Endothelial cell of umbilical vein (primary cell): Measurements from ENCODE around the gene HEATR3. TPM values are rescaled to one million over a fixed set of nuclear protein-coding genes. Genes with fewer than 3 reads are reported as not detected.

ENCODE experiments used
- BruUV-seq: library from RNA; stranded (reverse); fragments of 400-500 nt; replicated peaks from 2 replicates; lab custom pipeline; 2021; lab: Mats Ljungman, UMichigan
- CTCF ChIA-PET: fragments of 300-600, 350-600 bp; sonication (Branson Sonifier 250); formaldehyde crosslinking; loops from one replicate; lab custom pipeline; 2021; ENCODE audit warnings: antibody characterized with exemption, inconsistent platforms; lab: Charles Lee
- POLR2A ChIA-PET: fragments of 300-600, 350-600 bp; sonication (Branson Sonifier 250); formaldehyde crosslinking; loops from one replicate; lab custom pipeline; 2021; ENCODE audit warnings: antibody characterized with exemption, inconsistent platforms; lab: Charles Lee
- DNase-seq: peaks from one replicate; pipeline ENCODE4 v3.0.0-alpha.2; 2011; ENCODE audit warnings: low read depth, low spot score
- FAIRE-seq: peaks from 2 replicates; lab custom pipeline; 2011; peaks lifted over from hg19 to GRCh38; lab: Jason Lieb, UNC
- H2AFZ ChIP-seq: 2 replicates; pipeline ENCODE4 v1.6.0; 2012; ENCODE audit warnings: low read depth, low read length, control low read depth, inconsistent platforms
- H3K27ac ChIP-seq: 2 replicates; pipeline ENCODE4 v1.5.1; 2011; ENCODE audit warnings: low read depth, mild to moderate bottlenecking, control low read depth, low read length, moderate library complexity; ENCODE audit not compliant: insufficient read depth
- H3K27me3 ChIP-seq, 2 experiments: 2 replicates each; pipeline versions ENCODE4 v1.6.0 to v1.6.1; 2011; ENCODE audit warnings: low read length in 2 of 2, mixed read lengths in 1 of 2; ENCODE audit not compliant: control insufficient read depth in 2 of 2, insufficient read depth in 2 of 2
- H3K36me3 ChIP-seq, 2 experiments: 2 replicates in 1 of 2; 3 replicates in 1 of 2; pipeline ENCODE4 v1.5.1; 2011; ENCODE audit warnings: low read length in 2 of 2, mild to moderate bottlenecking in 1 of 2, moderate library complexity in 1 of 2; ENCODE audit not compliant: control insufficient read depth in 2 of 2, insufficient read depth in 2 of 2; ENCODE audit errors: extremely low read depth in 1 of 2
- H3K4me1 ChIP-seq: 3 replicates; pipeline ENCODE4 v1.5.1; 2011; ENCODE audit warnings: mild to moderate bottlenecking, low read length; ENCODE audit not compliant: control insufficient read depth, insufficient read depth; ENCODE audit errors: extremely low read depth
- H3K4me2 ChIP-seq: 2 replicates; pipeline ENCODE4 v1.6.1; 2011; ENCODE audit warnings: low read length, control low read depth, mixed read lengths; ENCODE audit not compliant: insufficient read depth
- H3K4me3 ChIP-seq, 3 experiments: fragments of 200-600 bp in 1 of 3; sonication (generic), shearing (Covaris generic) in 1 of 3; replicated peaks in 1 of 3; 2 replicates each; pipeline ENCODE4 v1.5.1; 2011 to 2016; ENCODE audit warnings: control low read depth in 3 of 3, low read length in 3 of 3, mild to moderate bottlenecking in 2 of 3, inconsistent platforms in 1 of 3, low read depth in 1 of 3, moderate library complexity in 1 of 3; ENCODE audit not compliant: insufficient read depth in 1 of 3
- H3K79me2 ChIP-seq: 2 replicates; pipeline ENCODE4 v1.6.0; 2012; ENCODE audit warnings: low read length, inconsistent platforms; ENCODE audit not compliant: control insufficient read depth, insufficient read depth
- H3K9ac ChIP-seq: replicated peaks from 2 replicates; pipeline ENCODE3; 2011; ENCODE audit warnings: low read length, control low read depth; ENCODE audit not compliant: insufficient read depth; ENCODE audit errors: extremely low read depth
- H3K9me1 ChIP-seq: replicated peaks from 3 replicates; pipeline ENCODE4 v1.6.0; 2011; ENCODE audit warnings: mild to moderate bottlenecking, low read length; ENCODE audit not compliant: control insufficient read depth, insufficient read depth; ENCODE audit errors: extremely low read depth
- H3K9me3 ChIP-seq: replicated peaks from 2 replicates; pipeline ENCODE4 v1.5.1; 2012; ENCODE audit warnings: low read length, inconsistent platforms; ENCODE audit not compliant: control insufficient read depth, insufficient read depth
- H4K20me1 ChIP-seq: replicated peaks from 2 replicates; pipeline ENCODE3; 2011; ENCODE audit warnings: mild to moderate bottlenecking, low read length; ENCODE audit not compliant: control insufficient read depth, insufficient read depth; ENCODE audit errors: extremely low read depth
- CTCF ChIP-seq, 2 donors: IDR thresholded peaks; 1 replicate in 1 of 2; 2 replicates in 1 of 2; pipeline ENCODE4 v1.5.1; 2011; ENCODE audit warnings: low read length in 2 of 2, mild to moderate bottlenecking in 2 of 2, moderate library complexity in 2 of 2, control low read depth in 1 of 2, inconsistent platforms in 1 of 2, low read depth in 1 of 2; ENCODE audit not compliant: insufficient read depth in 1 of 2; ENCODE audit errors: extremely low read depth in 1 of 2
- EZH2 ChIP-seq: IDR thresholded peaks from 2 replicates; pipeline ENCODE4 v1.6.1; 2012; ENCODE audit warnings: borderline replicate concordance, low read depth, mild to moderate bottlenecking, moderate library complexity, low read length, inconsistent platforms; ENCODE audit not compliant: severe bottlenecking
- FOS ChIP-seq: IDR thresholded peaks from 2 replicates; pipeline ENCODE4 v1.6.1; 2011; ENCODE audit warnings: mild to moderate bottlenecking, low read length, moderate library complexity, borderline replicate concordance; ENCODE audit not compliant: insufficient read depth
- GATA2 ChIP-seq: IDR thresholded peaks from 2 replicates; pipeline ENCODE4 v1.7.0; 2011; ENCODE audit warnings: low read depth, mild to moderate bottlenecking, moderate library complexity, mixed read lengths, low read length; ENCODE audit not compliant: insufficient read length, insufficient read depth
- JUN ChIP-seq: IDR thresholded peaks from 2 replicates; pipeline ENCODE4 v1.6.1; 2011; ENCODE audit warnings: borderline replicate concordance, low read depth; ENCODE audit not compliant: insufficient read length, insufficient read depth
- MYC ChIP-seq: IDR thresholded peaks from one replicate; pipeline ENCODE4 v1.6.1; 2011; ENCODE audit warnings: mild to moderate bottlenecking, low read depth, low read length
- POLR2A ChIP-seq: IDR thresholded peaks from 2 replicates; pipeline ENCODE4 v1.6.1; 2012; ENCODE audit warnings: low read depth, mild to moderate bottlenecking, control low read depth, low read length
- POLR2AphosphoS5 ChIP-seq: IDR thresholded peaks from 2 replicates; pipeline ENCODE4 v1.6.1; 2012; ENCODE audit warnings: low read depth, mild to moderate bottlenecking, control low read depth, low read length, moderate library complexity; ENCODE audit not compliant: insufficient read depth
- dilution Hi-C: fragments of 300-500 bp; cut with MboI; formaldehyde crosslinking; loops from one replicate; pipeline ENCODE4 v1.15.0; 2019; ENCODE audit warnings: low sequenced_read_pairs; ENCODE audit not compliant: extremely low pct_ligation_motif_present
- intact Hi-C: fragments of 100-400 bp; cut with micrococcal nuclease; formaldehyde crosslinking; loops from one replicate; pipeline ENCODE4 v1.10.0; 2022
- polyA plus RNA-seq, 4 experiments: library from polyadenylated mRNA; depleted of rRNA in 3 of 4; stranded (reverse) in 3 of 4; unstranded in 1 of 4; fragments of >200 nt; gene quantifications; 2 replicates each; pipeline versions ENCODE4 v1.2.1 to v1.2.3, GENCODE V29; 2011 to 2012; ENCODE audit warnings: missing spikeins in 1 of 4
- total RNA-seq: library from RNA; stranded (reverse); gene quantifications from 2 replicates; pipeline ENCODE4 v1.2.3, GENCODE V29; 2021
- TF ChIP-seq, protein P1 (sequence below): IDR thresholded peaks from 2 replicates; pipeline ENCODE4 v1.6.1; 2011; ENCODE audit not compliant: insufficient read depth, insufficient read length

The HEATR3 gene
- total and polyA plus RNA-seq, 2 donors (not counting 3 experiments of a cell fraction or from before 2014, with no cell fraction given), result 6.7 to 23.1 TPM

DNA sequence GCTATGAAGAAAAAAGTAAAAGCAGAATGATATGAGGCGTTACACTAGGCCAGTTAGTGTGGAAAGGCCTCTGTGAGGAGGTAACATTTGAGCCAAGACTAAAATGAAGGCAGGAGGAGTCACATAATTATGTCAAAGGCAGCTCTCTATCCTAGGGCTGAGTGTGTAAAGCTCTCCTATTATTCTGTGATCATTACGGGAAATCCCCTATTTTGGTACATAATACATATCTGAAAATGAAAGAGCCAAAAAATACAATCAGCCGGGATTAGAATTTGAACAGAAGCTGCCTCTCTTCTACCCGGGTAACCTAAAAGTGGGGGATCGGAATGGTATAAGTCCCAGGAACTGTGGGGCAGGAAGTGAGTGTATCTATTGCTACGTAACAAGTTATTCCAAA, 27.1 kb downstream of the HEATR3 start:
- Histone ChIP-seq H2AFZ (no peak overlapping the region), H3K9me3 (no peaks in the 10 kb centered on the region), H3K4me2 (no peak overlapping the region), H3K4me1 (peaks cover 2% of the 10 kb centered on the region), H3K9ac (no peak overlapping the region), H4K20me1 (no peaks in the 10 kb centered on the region), H3K27me3 (no peaks in the 10 kb centered on the region), H3K9me1 (no peaks in the 10 kb centered on the region), H3K27ac (peak overlapping the region; percentile 40), H3K4me3 (no peak overlapping the region), H3K36me3 (peaks cover 5 to 7% of the 10 kb centered on the region in 2 experiments), H3K79me2 (no peaks in the 10 kb centered on the region)
- no peak for DNase-seq
- BruUV-seq, result no TSS peak
- no peak for FAIRE-seq
- dilution Hi-C loops, result no loop called here
- ChIA-PET CTCF (interaction anchor here (1.2 to 1.8 kb wide), 2 partner anchors 68 to 118 kb away, joined by 4 to 7 read pairs; partner anchors contain the start of gene CNEP1R1), POLR2A (no interaction called here)
- intact Hi-C loops, result loop anchor here (10.0 kb wide), 1 partner anchor 242 kb away; no protein-coding TSS in a partner anchor
- TF ChIP-seq POLR2A, result no peak
- TF ChIP-seq GATA2, result no peak
- no peak for TF ChIP-seq FOS
- TF ChIP-seq JUN, result no peak

DNA sequence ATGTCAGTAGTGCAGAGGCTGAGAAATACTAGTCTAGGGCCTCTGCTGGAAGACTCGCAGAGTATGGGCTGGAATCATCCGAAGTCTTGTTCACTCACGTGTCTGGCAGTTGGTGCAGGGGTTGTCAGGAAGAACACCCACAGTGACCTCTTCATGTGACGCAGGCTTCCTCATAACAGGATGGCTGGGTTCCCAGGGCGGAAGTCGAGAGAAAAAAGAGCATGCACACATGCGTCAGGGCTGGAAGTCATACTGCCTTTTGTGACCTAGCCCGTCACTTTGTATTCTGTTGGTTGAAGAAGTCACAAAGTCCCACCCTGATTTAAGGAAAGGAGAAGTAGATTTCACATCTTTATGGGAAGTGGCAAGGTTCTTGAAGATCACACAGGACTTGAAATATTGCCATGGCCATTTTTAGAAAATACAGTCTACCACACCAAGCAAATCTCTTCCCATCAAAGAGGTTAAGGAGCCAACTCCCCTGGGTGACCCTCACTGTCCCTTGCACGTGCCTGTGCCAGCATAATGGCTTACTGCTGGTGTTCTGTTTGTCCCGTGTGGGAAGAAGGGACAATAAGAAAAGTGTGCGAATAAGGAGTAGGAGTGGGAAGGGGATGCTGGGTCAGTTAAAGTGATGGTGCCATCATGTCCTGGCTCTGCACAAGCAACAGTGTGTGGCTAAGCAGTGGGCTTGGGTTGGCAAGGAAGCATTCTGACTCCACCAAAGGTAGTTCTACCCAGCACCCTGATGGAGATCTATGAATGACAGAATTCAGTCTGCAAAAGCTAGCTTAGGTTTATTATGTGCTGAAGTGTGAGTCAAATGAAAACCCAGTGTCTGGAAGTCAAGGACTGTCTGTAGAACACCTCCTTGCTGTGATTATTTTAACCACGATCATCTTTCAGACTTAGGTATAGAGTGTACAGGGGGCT, 28.1 kb downstream of the HEATR3 start:
- Histone ChIP-seq H3K79me2 (no peaks in the 10 kb centered on the region), H3K27ac (peak overlapping the region; percentile 55), H3K4me2 (no peak overlapping the region), H3K27me3 (no peaks in the 10 kb centered on the region), H3K4me3 (no peak overlapping the region), H3K9ac (no peak overlapping the region), H3K4me1 (peaks cover 2% of the 10 kb centered on the region), H2AFZ (no peak overlapping the region), H3K36me3 (peaks cover 1 to 5% of the 10 kb centered on the region in 2 experiments), H3K9me3 (no peaks in the 10 kb centered on the region), H4K20me1 (no peaks in the 10 kb centered on the region), H3K9me1 (no peaks in the 10 kb centered on the region)
- POLR2A ChIA-PET, result no interaction called here
- intact Hi-C loops (loop anchor here (10.0 kb wide), 1 partner anchor 241 kb away; no protein-coding TSS in a partner anchor), dilution Hi-C loops (no loop called here)
- TF ChIP-seq GATA2 (no peak), EZH2 (no peak), MYC (no peak), FOS (no peak), CTCF (IDR thresholded peaks at IDR 0.05; ENCODE audit: extremely low read depth in 1 of 2, insufficient read depth in 1 of 2, low read depth in 1 of 2, low read length in 2 of 2) (no peak), JUN (no peak), POLR2A (no peak), POLR2AphosphoS5 (no peak)
- TF ChIP-seq, protein P1, sequence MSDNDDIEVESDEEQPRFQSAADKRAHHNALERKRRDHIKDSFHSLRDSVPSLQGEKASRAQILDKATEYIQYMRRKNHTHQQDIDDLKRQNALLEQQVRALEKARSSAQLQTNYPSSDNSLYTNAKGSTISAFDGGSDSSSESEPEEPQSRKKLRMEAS, result no peak
- FAIRE-seq (no peak), DNase-seq (peak; percentile 48)
- BruUV-seq, result no TSS peak
- CTCF ChIA-PET, result no interaction called here
